NCI-H1436 (cell line): ENCODE measurements around the gene HMX1.

Experiments
- DNase-seq: peaks from one replicate; lab custom pipeline; 2025; lab: John Stamatoyannopoulos, UW

Gene HMX1

DNA sequence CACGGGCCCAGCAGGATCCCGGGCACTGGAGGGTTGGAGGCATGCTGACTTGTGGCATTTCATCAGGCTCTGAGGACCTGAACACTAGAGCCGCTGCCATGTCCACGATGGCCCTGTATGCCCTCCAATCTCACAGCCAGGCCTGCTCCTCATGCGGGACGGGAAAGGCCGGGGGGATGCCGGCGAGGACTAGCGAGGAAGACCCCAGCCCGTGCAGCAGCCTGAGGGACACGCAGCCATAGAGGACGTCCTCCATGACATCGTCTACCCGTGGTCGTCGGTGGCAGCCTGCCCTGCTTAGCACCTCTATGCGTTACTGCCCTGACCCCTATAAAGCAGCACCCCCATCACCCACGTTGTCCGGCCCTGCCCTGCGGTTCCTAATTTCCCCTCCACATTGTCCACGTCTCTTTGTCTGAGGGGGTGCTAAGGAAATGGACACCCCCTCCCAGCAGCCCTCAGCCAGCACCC is 32.6 kb downstream of the HMX1 start:
- no peak for DNase-seq

DNA sequence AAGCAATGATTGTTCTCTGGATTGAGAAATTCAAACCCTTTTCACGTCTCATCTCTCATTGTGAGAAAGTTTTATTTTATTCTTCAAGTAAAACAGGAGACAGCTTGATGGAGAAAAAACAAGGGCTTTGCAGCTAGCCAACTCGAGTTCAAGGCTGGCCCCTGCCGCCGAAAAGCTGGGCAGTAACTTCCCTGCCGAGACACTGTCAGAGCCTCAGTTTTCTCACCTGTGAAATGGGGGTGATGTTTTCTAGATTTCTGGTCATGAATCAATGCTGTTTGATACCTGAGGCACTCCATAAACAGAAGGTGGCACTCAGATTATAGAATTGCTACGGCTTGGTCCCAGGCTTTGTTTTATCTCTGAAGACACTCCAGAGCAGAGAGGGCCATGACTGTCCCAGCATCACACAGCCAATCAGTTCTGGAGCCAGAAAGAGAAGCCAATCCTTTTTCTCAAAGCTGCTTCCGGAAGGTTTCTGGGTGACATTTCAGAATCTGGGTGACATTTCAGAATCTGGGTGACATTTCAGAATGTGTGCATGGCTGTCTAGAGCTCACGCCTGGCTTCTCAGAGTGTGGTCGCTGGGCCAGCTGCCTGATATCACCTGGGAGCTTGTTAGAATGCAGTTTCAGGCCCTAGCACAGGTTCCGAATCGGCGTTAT is 33.2 kb downstream of the HMX1 start:
- no peak for DNase-seq

DNA sequence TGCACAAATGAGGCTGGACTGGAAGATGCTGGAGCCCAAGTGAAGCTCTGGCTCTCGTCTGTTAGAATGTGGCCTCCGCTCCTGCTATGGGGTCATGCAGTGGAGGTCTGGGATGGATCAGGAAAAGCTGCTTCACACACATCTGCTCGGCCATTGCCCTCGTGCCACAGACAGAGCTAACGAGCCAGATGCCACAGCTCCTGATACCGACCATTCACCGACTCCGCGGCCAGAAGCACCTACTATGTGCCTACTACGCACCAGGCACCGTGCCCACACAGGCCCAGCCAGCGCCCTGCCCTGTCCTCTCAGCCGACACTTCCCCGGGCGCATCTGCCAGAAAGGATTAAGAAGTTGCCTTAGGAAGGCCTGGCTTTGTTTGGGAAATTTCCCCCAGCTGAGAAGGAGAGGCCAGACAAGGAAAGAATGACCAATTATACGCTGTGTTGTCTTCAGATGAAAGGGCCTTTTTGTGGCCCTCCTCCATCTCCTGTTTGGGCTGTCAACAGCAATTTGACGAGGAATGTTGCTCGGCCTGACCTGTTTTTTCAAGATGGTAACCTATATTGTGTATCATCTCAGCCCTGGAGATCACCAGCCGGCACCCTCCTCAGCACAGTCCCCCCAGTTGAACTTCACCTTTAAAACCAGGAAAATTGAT is 34.3 kb downstream of the HMX1 start:
- DNase-seq = no peak

DNA sequence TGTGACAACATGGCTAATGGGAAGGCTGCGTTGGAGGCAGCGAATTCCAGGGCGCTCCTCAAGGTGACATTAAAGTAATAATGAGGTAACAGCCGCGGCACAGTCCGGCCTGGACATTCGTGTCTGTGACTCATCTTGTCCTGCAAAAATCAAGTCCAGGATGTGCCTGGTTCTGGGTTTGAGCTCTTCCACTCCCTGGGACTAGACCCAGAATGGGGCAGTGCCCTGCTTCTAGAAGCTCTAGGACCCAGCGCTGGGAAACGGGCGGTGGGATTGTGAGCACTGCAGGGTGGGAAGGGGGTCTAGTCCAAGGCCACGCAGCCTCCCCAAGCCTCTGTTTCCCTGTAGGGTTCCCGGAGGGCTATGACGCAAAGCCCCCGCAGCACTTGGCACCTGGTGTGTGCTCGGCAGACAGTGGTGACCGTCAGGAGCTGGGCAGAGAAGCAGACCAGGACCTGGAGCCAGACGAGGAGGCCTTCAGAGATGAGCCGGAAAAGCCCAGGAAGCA is 34.9 kb downstream of the HMX1 start:
- DNase-seq = no peak

DNA sequence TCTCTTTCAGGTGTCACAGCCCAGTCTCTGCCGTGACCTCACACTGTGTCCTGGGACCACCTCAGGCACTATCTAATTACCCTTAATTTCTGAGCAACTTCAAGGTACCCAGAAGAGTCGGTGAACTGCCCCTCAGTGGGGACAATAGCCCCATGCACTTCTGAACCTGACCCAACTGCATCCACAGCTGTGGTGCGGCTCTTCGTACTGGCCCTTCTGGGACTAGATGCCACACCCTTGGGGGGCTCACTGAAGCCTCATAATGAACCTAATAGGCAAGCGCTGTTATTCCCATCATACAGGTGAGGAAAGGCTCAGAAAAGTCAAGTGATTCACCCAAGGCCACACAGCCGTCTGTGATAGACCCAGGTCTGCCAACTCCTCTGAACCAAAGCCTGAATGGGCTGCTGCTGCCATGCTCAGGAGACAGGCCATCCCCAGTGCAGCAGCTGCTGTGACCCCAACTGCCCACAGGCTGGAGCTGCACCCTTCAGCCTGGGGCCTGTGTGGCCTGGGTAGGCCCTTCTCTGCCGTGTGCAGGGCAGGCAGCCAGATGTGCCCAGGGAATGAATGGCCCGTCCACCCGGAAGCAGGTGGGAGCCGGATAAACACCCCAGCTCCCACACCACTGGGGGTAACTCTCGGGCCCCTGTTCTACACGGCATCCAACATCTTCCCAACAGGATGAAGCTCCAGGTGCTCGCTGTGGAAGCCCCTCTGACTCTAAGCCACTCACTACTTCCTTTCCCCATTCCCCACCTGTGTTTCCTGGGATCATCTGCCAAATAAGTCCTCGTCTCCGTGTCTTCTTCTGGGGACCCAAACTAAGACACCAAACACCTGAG is 35.9 kb downstream of the HMX1 start:
- no peak for DNase-seq

DNA sequence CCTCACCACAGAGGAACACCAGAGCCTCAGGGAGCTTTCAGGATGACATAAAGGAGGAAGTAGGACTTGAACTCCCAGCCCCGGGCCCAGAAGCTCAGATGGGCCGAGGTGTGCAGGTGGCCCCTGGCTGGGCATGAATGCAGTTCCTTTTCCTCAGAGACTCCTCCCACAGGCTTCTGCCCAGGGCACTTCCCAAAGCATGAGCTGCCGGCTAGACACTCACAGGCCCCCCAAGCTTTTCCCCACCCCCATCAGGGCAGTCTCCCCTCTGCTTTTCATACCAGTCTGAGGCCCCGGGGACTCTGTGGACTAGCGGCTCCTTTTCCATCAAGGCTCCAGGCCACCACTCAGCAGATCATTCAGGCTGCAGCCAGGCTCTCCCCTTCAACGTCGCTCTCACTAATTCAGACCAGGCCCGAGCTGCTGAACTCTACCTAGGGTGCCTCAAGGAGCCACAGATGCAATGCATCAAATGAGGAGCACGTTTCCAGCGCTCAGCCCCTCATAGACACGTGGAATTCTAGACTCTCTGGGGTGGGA is 36.9 kb downstream of the HMX1 start:
- no peak for DNase-seq

DNA sequence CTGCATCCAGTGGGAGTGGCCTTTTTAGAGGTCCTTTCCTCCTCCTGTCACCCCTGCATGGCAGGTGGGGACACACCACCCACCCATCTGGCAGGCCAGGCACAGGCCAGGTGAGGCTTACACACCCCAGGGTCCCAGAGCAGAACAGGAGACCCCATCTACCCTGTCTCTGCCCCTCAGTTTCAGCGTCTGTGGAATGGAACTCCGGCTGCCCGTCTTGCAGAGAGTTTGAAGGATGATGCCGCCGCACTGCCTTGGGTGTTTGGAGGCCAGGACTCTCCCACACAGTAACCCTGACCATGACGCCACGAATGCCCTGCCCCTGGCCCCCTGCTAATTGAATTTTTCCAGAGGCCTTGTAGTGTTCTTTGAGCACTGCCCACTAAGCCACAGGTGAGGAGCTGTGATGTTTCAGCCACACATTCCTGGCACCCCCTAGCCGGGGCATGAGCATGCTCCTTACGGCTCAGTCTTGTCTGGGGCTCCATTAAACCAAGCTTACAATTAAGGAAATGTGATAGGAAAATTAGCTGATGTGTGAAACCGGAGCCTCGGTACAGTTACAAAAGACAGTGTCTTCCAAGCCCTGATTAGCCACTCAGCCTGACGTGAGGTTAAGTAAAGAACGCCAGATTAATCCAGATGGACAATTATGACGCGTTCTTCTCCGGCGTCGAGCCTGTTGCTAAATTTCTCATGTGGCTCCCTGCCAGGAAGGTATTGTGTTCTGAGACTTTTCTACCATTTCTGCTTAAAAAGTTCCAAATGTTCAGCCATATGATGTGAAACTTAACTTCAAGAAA is 39.3 kb downstream of the HMX1 start:
- no peak for DNase-seq

DNA sequence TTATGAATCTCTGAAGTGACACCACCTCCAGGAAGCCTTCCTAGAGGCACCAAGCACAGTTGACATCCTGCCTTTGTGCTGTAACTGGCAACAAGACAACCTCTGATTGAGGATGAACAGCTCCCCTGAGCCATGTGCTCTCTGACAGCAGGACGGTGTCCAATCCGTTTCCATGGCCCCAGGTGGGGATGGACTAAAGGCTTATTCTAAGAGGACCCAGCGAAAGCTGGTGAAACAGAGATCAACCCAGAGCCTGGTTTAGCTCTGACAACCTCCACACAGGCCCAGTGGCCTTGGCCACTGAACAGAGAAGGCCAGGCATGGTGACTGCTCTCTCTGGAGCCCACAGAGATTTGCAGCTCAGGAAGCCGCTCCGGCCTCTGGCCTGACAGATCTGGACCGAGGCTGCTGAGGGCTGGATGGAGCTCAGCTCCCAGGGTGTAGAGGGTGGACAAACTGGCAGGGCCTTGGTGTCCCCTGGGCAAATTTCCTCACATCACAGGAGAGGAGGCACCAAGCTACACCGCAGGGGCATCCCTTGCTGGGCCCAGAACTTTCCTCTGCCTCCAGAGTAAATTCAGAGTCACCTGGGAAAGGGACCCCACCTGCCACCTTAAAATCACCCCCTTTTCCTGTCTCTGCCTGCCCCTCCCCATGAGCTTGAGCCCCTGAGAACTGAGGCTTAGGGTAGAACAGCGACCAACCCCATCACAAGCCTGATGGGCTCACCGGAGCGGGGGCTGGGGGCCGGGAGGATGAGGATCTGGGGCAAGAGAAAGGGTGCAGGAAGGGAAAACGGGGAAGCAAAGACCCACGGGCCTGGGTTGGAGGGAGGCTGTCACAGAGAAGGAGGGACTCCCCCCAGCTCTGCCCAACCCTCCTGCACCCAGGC is 40.2 kb downstream of the HMX1 start:
- no peak for DNase-seq

DNA sequence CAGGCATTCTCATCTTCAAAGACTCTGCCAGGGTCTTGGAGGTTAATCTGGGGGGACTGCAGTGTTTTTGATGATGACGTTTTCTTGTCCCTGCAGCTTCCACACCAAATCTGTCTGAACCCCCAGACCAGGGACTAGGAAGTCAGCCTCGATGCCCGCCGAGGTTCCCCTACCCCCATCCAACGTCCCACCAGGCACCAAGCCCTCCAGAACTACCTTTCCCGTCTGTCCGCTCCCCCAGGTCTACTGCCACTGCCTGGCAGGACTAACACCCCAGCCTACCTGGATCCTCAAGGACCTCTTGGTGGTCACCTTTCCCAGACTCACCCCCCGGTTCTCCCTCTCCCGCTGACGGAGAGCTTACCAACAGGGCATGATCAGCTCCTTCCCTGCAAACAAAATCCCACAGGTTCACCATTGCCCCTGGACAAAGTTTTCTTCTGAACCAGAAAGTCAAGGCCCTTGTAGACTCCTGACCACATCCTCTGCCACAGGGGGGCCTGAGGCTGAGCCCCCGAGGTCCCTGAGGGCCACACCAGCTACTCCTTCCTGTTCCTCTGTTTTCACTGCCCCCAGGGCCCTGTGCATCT is 40.9 kb downstream of the HMX1 start:
- DNase-seq = no peak

DNA sequence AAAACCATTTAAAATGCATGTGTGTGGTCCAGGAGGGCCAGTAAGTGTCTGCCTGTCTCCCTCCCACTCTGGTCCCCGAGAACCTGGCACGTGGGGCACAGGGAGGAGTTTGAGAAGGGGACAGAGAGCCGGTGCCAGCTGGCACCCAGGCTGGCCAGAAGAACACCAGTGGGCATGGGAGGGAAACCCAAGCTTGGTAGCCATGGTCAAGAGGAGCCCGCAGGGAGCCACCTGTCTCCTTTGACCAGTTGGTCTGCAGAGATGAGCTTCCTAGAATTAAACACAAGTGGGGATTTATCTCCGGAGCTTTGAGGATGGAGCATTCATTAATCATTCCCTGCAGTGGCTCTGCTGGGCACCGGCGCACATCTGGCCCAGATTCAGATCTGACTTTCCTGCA is 41.6 kb downstream of the HMX1 start:
- no peak for DNase-seq

DNA sequence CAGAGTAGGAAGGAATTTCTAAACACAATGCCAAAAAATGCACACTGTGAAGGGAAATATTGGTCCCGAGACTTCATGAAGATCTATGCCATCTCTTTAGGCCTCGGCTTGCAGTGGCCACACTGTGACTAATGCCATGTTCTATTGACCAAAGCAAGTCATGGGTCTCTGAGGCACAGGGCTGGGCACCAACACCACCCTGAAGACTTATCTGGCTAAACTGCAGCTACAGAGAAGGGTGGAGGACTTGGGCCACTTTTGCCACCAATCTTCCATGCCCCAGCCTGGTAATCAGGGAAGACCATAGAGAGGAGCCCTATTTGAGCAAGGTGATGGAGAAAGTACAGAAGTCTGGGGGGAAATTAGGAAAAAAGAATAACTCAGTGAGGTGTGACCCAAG is 42.1 kb downstream of the HMX1 start:
- DNase-seq = no peak

DNA sequence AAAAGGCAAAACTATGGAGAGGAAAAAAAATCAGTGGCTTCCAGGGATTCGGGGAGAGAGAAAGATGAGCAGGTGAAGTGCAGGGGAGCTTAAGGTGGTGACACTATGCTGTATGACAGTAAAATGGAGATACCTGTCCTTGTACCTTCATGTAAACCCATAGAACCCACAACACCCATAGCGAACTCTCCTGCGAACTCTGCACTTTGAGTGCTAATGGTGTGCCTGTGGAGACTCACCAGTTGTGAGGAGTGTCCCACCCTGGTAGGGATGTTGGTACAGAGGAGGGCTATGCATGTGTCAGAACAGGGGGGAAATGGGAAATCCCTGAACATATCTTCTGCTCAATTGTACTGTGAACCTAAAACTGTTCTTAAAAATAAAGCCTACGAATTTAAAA is 42.8 kb downstream of the HMX1 start:
- no peak for DNase-seq

DNA sequence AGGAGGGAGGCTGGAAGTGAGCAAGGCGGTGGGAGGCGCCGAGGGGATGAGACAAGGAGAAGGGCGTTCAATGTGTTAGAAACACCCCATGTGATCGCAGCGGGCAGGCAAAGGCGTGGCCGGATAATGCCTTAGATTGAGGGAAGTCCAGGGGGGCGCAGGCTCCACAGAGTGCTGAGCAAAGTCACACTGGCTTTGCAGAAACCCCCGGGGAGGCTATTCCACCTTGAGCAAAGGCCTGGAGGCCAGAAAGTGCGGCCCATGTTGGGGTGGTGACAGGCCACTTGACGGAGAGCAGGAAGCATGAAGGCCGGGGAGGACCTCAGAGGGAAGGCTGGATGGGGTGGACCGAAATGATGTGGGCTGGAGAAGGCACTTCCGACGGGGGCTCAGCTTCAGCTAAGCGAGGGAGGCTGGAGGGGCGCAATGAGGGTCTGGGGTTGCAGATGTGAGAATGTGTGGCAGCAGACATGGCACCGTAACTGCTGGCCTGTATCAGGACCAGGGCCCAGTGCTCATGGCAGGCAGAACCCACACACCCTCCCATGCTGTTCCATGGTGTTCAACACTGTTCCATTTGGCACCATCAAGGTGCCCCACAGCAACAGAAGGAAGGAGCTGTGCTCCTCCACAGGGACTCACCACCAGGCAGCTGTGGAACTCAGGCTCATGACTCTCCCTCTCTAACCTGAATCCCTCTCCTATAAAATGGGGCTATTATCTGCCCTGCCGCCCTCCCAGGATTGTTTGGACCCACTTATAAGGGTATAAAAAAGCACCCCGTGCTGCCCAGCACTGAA is 50.3 kb downstream of the HMX1 start:
- no peak for DNase-seq

DNA sequence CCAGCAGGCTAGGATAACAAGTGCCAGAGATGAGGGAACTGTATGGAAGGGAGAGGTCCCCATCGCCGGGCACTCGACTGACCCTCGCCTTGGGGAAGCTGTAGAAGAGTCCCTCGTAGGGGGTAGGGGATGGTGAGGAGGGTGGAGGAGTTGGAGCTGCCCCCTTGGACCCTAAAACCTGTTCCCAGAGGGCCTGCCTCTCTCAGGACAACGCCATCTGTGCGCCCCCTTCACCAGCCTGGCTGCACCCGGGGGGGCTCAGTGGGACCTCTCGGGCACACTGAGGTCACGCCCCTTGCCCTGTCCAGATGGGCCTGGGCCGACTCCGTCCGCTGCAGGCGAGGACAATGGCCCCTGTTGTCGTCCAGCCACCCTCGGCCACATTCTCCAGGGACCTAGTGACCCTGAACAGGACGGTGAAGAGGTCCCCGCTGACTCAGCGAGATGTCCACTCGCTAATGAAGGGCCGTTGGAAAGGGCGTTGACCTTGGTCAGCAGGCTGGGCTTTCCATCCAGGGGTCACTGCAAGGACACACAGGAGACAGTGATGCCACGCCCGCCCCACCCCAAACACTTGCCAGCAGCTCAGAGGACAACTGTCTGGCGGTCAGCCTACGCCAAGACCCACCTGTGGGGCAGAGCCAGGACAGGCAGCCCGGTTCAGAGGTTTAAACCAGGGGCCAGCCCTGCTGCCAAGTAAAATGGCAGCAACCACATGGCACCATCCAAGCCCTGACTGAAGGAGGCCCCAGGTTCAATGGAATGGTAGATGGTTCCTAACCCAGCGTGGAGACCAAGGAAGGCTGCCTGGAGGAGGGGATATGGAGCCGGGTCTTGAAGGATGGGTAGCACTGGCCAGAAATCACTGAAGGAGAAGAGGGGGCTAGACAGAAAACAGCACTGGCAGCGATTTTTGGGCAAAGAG is 51.2 kb downstream of the HMX1 start:
- DNase-seq = no peak

DNA sequence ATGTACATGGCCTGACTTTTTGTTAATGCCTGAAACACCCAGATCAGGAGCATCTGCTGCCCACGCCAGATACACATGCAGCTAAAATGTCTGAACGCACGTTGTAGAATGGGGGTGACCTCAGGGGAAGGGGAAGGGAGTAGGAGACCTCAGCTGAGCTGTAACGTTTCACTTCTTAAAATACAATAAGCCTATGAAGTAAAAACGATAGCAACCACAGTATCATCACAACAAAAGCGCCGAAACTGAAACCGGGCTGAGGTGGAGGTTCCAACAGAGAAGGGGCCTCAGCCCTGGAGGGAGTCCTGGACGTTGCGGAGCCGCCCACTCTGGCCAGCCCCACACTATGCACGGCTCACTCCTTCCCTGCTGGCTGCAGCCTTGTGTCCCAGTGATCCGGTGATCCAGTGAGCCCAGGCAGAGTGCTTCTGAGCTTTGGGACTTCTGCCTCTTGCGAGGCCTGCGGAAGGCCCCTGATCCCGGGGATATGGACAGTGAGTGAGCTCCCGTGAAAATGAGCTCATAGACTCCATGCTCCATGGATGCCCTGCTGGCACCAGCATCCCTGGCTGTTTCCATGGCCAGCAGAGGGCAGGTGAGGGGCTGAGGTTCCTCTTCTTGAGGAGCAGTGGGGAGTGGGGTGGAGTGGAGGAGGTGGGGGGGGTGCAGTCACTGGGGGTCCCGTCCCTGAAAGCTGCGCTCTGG is 52.0 kb downstream of the HMX1 start:
- DNase-seq = no peak

DNA sequence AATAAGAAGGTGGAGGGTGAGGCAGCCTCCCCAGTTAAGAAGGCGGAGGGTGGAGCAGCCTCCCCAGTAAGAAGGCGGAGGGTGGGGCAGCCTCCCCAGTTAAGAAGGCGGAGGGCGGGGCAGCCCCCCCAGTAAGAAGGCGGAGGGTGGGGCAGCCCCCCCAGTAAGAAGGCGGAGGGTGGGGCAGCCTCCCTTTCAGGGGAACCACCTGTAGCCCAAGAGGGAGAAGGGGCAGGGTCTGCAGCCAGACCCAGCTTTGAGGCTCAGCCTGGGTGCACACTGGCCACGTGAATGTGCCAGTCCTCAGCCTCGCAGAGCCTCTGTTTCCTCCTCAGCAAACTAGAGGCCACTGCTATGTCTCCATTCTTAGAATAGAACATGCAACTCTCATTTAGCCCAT is 52.6 kb downstream of the HMX1 start:
- DNase-seq = no peak

DNA sequence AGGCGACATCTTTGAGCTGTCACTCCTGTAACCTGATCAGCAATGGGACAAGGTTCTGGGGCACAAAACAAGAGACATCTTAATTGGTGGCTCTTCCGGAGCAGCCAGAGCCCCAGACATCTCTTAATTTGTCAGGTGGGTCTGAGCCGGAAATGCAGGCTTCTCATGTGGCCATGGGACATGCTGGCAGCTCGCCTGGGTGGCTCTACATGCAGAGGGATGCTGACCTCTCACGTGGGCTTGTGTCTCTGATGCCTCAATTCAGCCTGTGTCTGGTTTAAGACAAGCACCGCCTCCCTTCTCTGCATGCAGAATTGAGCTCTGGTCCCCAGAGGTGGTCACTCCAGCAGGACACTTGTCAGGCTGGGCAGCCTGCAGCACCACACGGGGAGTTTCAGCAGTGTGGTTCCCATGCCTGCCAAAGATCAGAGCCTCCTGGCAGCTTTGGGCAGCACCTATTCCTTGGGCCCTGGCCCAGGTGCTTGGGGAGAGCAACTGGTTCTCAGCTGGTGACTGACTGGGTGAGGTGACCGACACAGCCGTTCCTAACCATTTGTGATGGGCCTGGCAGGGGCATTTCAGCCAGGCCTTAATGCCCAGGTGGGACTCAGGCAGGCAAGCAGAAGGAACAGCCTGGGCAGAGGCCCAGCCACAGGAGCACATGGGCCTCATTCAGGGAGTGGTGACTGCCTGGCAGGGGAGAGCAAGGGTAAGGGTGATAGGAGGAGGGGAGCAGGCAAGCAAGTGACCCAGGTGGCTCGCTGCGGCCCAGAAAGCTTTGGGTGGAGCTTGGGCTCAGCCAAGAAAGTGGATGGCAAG is 53.4 kb downstream of the HMX1 start:
- no peak for DNase-seq
